A549 (cell line): ENCODE results near the gene PLAAT2. TPM values are rescaled to one million over a fixed set of nuclear protein-coding genes. Genes with fewer than 3 reads are reported as not detected.

Source experiments
- ATAC-seq, 2 experiments: fragments of 200-7000 bp in 1 of 2; fragments of >200 bp in 1 of 2; cut with Nextera tagmentation in 1 of 2; cut with Tn5 transposase in 1 of 2; 3 replicates each; pipeline versions ENCODE4 v1.8.0 to v1.9.1; 2018 to 2020; ENCODE audit warnings: mild to moderate bottlenecking in 1 of 2, moderate library complexity in 1 of 2
- CTCF ChIA-PET: fragments of 300-600 bp; sonication (Branson Sonifier 250); formaldehyde crosslinking; extraction: SDS; loops from one replicate; lab custom pipeline; 2021; ENCODE audit warnings: antibody characterized with exemption, inconsistent platforms; lab: Yijun Ruan, JAX
- POLR2A ChIA-PET: fragments of 350-600 bp; formaldehyde crosslinking; extraction: SDS; loops from one replicate; lab custom pipeline; 2021; ENCODE audit warnings: antibody characterized with exemption, inconsistent platforms; lab: Yijun Ruan, JAX
- DNase-seq, 2 experiments: peaks; one replicate each; pipeline versions ENCODE4 v3.0.0 to v3.0.0-alpha.2; 2011 to 2016; ENCODE audit warnings: low read depth in 1 of 2, low spot score in 1 of 2
- FAIRE-seq: peaks from 2 replicates; lab custom pipeline; 2011; peaks lifted over from hg19 to GRCh38; lab: Jason Lieb, UNC
- H3K27ac ChIP-seq, 2 experiments: fragments of >200 bp; sonication (Bioruptor Twin); formaldehyde crosslinking; 3 replicates each; pipeline ENCODE4 v1.5.1; 2016 to 2017
- H3K4me1 ChIP-seq: fragments of >200 bp; sonication (Bioruptor Twin); formaldehyde crosslinking; 3 replicates; pipeline ENCODE4 v1.6.1; 2016
- H3K4me2 ChIP-seq: fragments of >200 bp; sonication (Bioruptor Twin); formaldehyde crosslinking; 3 replicates; pipeline ENCODE4 v1.6.1; 2016
- H3K4me3 ChIP-seq: fragments of >200 bp; sonication (Bioruptor Twin); formaldehyde crosslinking; 3 replicates; pipeline ENCODE4 v1.5.1; 2016
- H3K9me3 ChIP-seq: fragments of >200 bp; sonication (Bioruptor Twin); formaldehyde crosslinking; 3 replicates; pipeline ENCODE4 v1.6.1; 2016
- BCL3 ChIP-seq: fragments of >200 bp; sonication (Bioruptor Twin); formaldehyde crosslinking; IDR thresholded peaks from 3 replicates; pipeline ENCODE4 v1.6.1; 2016
- BHLHE40 ChIP-seq: IDR thresholded peaks from 2 replicates; pipeline ENCODE4 v1.6.1; 2012; ENCODE audit warnings: low read depth, low read length, inconsistent platforms
- CBX8 ChIP-seq: fragments of 200-600 bp; sonication (generic); IDR thresholded peaks from 2 replicates; pipeline ENCODE4 v1.6.1; 2016
- CTCF ChIP-seq: fragments of >200 bp; sonication (Bioruptor Twin); formaldehyde crosslinking; IDR thresholded peaks from 3 replicates; pipeline ENCODE4 v1.5.1; 2016
- EHF ChIP-seq: fragments of 250-450 bp; sonication (Bioruptor Pico); IDR thresholded peaks from 2 replicates; pipeline ENCODE4 v1.5.0; 2020; ENCODE audit warnings: mild to moderate bottlenecking
- EP300 ChIP-seq, 2 experiments: fragments of >200 bp; sonication (Bioruptor Twin); formaldehyde crosslinking; IDR thresholded peaks; 2 replicates in 1 of 2; 3 replicates in 1 of 2; pipeline ENCODE4 v1.6.1; 2016 to 2017
- FOSL2 ChIP-seq, 2 experiments: fragments of 450-650 bp in 1 of 2; fragments of >200 bp in 1 of 2; sonication (Bioruptor Twin) in 1 of 2; formaldehyde crosslinking; IDR thresholded peaks; 2 replicates each; pipeline versions ENCODE4 v1.5.0 to v1.6.1; 2016 to 2020; ENCODE audit warnings: mild to moderate bottlenecking in 1 of 2, moderate library complexity in 1 of 2
- HEYL ChIP-seq: fragments of 250-450 bp; sonication (Bioruptor Pico); IDR thresholded peaks from 2 replicates; pipeline ENCODE4 v1.8.0; 2021; ENCODE audit warnings: mild to moderate bottlenecking, moderate library complexity
- HOXB5 ChIP-seq: fragments of 250-450 bp; sonication (Bioruptor Pico); IDR thresholded peaks from 2 replicates; pipeline ENCODE4 v1.5.0; 2020; ENCODE audit warnings: mild to moderate bottlenecking, moderate library complexity
- NR3C1 ChIP-seq: fragments of >200 bp; sonication (Bioruptor Twin); formaldehyde crosslinking; IDR thresholded peaks from 3 replicates; pipeline ENCODE4 v1.6.1; 2017
- RARB ChIP-seq: fragments of 250-450 bp; sonication (Bioruptor Pico); IDR thresholded peaks from 2 replicates; pipeline ENCODE4 v1.8.0; 2021; ENCODE audit warnings: mild to moderate bottlenecking, moderate library complexity
- RNF2 ChIP-seq: fragments of 200-600 bp; sonication (generic); IDR thresholded peaks from 2 replicates; pipeline ENCODE4 v1.6.1; 2016; ENCODE audit warnings: low read depth, mild to moderate bottlenecking, antibody characterized with exemption, moderate library complexity, borderline replicate concordance
- SREBF2 ChIP-seq: fragments of 450-650 bp; IDR thresholded peaks from 2 replicates; pipeline ENCODE4 v1.6.1; 2014; ENCODE audit warnings: mild to moderate bottlenecking, moderate library complexity
- WGBS: methylation state at CpG from one replicate; pipeline ENCODE4 v1.1.6; 2017; ENCODE audit errors: missing lambda C conversion rate; 5-methylcytosine and 5-hydroxymethylcytosine counted together
- polyA plus RNA-seq, 4 experiments: library from polyadenylated mRNA; depleted of rRNA in 3 of 4; stranded (reverse); fragments of >200 nt; fragmentation: RNase III in 1 of 4; extraction: RNeasy Plus Mini Kit Qiagen cat#74134 plus additional on column Dnase treatment in 1 of 4; gene quantifications; 2 replicates in 3 of 4; 3 replicates in 1 of 4; pipeline ENCODE4 v1.2.3, GENCODE V29; 2011 to 2017
- TF ChIP-seq, protein P1 (sequence below): fragments of 250-450 bp; sonication (Bioruptor Pico); IDR thresholded peaks from 2 replicates; pipeline ENCODE4 v1.5.0; 2021; ENCODE audit warnings: mild to moderate bottlenecking, moderate library complexity, borderline replicate concordance
- TF ChIP-seq, protein P2 (sequence below): IDR thresholded peaks from 2 replicates; pipeline ENCODE4 v1.6.1; 2012; ENCODE audit warnings: low read depth, borderline replicate concordance

The PLAAT2 gene
- polyA plus RNA-seq, 2 of the 4 experiments (the other 2 are of a cell fraction) = 0.26 to 0.57 TPM

GRCh38 chr11:63503492-63503891 lies 59.7 kb downstream of the PLAAT2 start:
- 75% methylated on average over 6 of the region's 6 CpGs for WGBS
- ATAC-seq = no peak
- TF ChIP-seq CBX8 = no peak
- no peak for TF ChIP-seq BHLHE40
- TF ChIP-seq EHF (CRISPR knock-in tag) = no peak
- TF ChIP-seq RARB (CRISPR knock-in tag) = no peak
- no peak for TF ChIP-seq SREBF2
- TF ChIP-seq BCL3 = no peak
- no peak for TF ChIP-seq CTCF
- no peak for TF ChIP-seq HOXB5 (CRISPR knock-in tag)
- TF ChIP-seq NR3C1 = no peak
- TF ChIP-seq, protein P1, sequence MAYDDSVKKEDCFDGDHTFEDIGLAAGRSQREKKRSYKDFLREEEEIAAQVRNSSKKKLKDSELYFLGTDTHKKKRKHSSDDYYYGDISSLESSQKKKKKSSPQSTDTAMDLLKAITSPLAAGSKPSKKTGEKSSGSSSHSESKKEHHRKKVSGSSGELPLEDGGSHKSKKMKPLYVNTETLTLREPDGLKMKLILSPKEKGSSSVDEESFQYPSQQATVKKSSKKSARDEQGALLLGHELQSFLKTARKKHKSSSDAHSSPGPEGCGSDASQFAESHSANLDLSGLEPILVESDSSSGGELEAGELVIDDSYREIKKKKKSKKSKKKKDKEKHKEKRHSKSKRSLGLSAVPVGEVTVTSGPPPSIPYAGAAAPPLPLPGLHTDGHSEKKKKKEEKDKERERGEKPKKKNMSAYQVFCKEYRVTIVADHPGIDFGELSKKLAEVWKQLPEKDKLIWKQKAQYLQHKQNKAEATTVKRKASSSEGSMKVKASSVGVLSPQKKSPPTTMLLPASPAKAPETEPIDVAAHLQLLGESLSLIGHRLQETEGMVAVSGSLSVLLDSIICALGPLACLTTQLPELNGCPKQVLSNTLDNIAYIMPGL (CRISPR knock-in tag) = no peak
- TF ChIP-seq HEYL (CRISPR knock-in tag) = no peak
- TF ChIP-seq, protein P2, sequence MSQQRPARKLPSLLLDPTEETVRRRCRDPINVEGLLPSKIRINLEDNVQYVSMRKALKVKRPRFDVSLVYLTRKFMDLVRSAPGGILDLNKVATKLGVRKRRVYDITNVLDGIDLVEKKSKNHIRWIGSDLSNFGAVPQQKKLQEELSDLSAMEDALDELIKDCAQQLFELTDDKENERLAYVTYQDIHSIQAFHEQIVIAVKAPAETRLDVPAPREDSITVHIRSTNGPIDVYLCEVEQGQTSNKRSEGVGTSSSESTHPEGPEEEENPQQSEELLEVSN = no peak
- no peak for TF ChIP-seq EP300 (IDR thresholded peaks at IDR 0.05)
- no peak for TF ChIP-seq RNF2
- no peak for TF ChIP-seq FOSL2 (IDR thresholded peaks at IDR 0.05)
- TF ChIP-seq FOSL2 (CRISPR knock-in tag; IDR thresholded peaks at IDR 0.05) = no peak
- TF ChIP-seq, all 56 proteins: peak for 0
- Histone ChIP-seq H3K4me3 (no peak overlapping the region), H3K27ac (no peak overlapping the region), H3K9me3 (peaks cover 22% of the 10 kb centered on the region), H3K4me1 (0 out of 3 replicates have a peak, but pooled peaks cover 5% of the 10 kb centered on the region), H3K4me2 (no peak overlapping the region)
- POLR2A ChIA-PET = no interaction called here
- DNase-seq (no peak), FAIRE-seq (no peak)
- CTCF ChIA-PET = interaction anchor here (0.6 kb wide), 1 partner anchor 63 kb away, joined by 3 read pairs; no protein-coding TSS in a partner anchor

Other genes starting within 250 kb of the PLAAT2 start
- gene SLC22A9, start 193.6 kb downstream of the PLAAT2 start, polyA plus RNA-seq (2011; rRNA removed) = not detected in 2 replicates
- not detected in 3 replicates for gene SLC22A9, start 193.6 kb downstream of the PLAAT2 start, polyA plus RNA-seq (2017; fragmentation: RNase III; extraction: RNeasy Plus Mini Kit Qiagen cat#74134 plus additional on column Dnase treatment)
- 0.12 and 0.25 TPM in 2 replicates for gene PLAAT5, start 72.2 kb downstream of the PLAAT2 start, polyA plus RNA-seq (2011; rRNA removed)
- gene PLAAT5, start 72.2 kb downstream of the PLAAT2 start, polyA plus RNA-seq (2017; fragmentation: RNase III; extraction: RNeasy Plus Mini Kit Qiagen cat#74134 plus additional on column Dnase treatment) = 0.04 to 0.08 TPM in 2 of 3 replicates, not detected in the other
- not detected in 2 replicates for gene LGALS12, start 57.3 kb downstream of the PLAAT2 start, polyA plus RNA-seq (2011; rRNA removed)
- not detected in 3 replicates for gene LGALS12, start 57.3 kb downstream of the PLAAT2 start, polyA plus RNA-seq (2017; fragmentation: RNase III; extraction: RNeasy Plus Mini Kit Qiagen cat#74134 plus additional on column Dnase treatment)
- 1.6 and 2.4 TPM in 2 replicates for gene PLAAT4, start 26.6 kb downstream of the PLAAT2 start, polyA plus RNA-seq (2011; rRNA removed)
- 0.74 to 1.8 TPM (median 1.4 TPM) in 3 replicates for gene PLAAT4, start 26.6 kb downstream of the PLAAT2 start, polyA plus RNA-seq (2017; fragmentation: RNase III; extraction: RNeasy Plus Mini Kit Qiagen cat#74134 plus additional on column Dnase treatment)
- 65.2 and 71.1 TPM in 2 replicates for gene PLAAT3, start 51.1 kb upstream of the PLAAT2 start, polyA plus RNA-seq (2011; rRNA removed)
- 39.5 to 40.7 TPM (median 40.1 TPM) in 3 replicates for gene PLAAT3, start 51.1 kb upstream of the PLAAT2 start, polyA plus RNA-seq (2017; fragmentation: RNase III; extraction: RNeasy Plus Mini Kit Qiagen cat#74134 plus additional on column Dnase treatment)
- 45.4 and 50.8 TPM in 2 replicates for gene ATL3, start 108.0 kb upstream of the PLAAT2 start, polyA plus RNA-seq (2011; rRNA removed)
- 26.0 to 26.9 TPM (median 26.3 TPM) in 3 replicates for gene ATL3, start 108.0 kb upstream of the PLAAT2 start, polyA plus RNA-seq (2017; fragmentation: RNase III; extraction: RNeasy Plus Mini Kit Qiagen cat#74134 plus additional on column Dnase treatment)
- 167 and 196 TPM in 2 replicates for gene RTN3, start 118.1 kb upstream of the PLAAT2 start, polyA plus RNA-seq (2011; rRNA removed)
- 101 to 108 TPM (median 108 TPM) in 3 replicates for gene RTN3, start 118.1 kb upstream of the PLAAT2 start, polyA plus RNA-seq (2017; fragmentation: RNase III; extraction: RNeasy Plus Mini Kit Qiagen cat#74134 plus additional on column Dnase treatment)
- 2.4 and 3.0 TPM in 2 replicates for gene ZFTA, start 205.4 kb upstream of the PLAAT2 start, polyA plus RNA-seq (2011; rRNA removed)
- 5.6 to 6.6 TPM (median 6.5 TPM) in 3 replicates for gene ZFTA, start 205.4 kb upstream of the PLAAT2 start, polyA plus RNA-seq (2017; fragmentation: RNase III; extraction: RNeasy Plus Mini Kit Qiagen cat#74134 plus additional on column Dnase treatment)